HCT116 (cell line): Measurements from ENCODE around the gene SNCA. TPM values are rescaled to one million over a fixed set of nuclear protein-coding genes. Genes with fewer than 3 reads are reported as not detected.

Experiments
- ATAC-seq: fragments of 200-7000 bp; cut with Tn5 transposase; 2 replicates; pipeline ENCODE4 v1.9.1; 2020; ENCODE audit warnings: mild to moderate bottlenecking, moderate library complexity
- BruUV-seq: library from RNA; stranded (reverse); fragments of 400-500 nt; replicated peaks from 2 replicates; lab custom pipeline; 2021; lab: Mats Ljungman, UMichigan
- CTCF ChIA-PET: fragments of 300-600 bp; sonication (Branson Sonifier 250); formaldehyde crosslinking; loops from one replicate; lab custom pipeline; 2021; ENCODE audit warnings: antibody characterized with exemption; lab: Charles Lee
- POLR2A ChIA-PET: fragments of 300-600, 350-600 bp; sonication (Branson Sonifier 250); formaldehyde crosslinking; loops from one replicate; lab custom pipeline; 2021; ENCODE audit warnings: antibody characterized with exemption; lab: Charles Lee
- RAD21 ChIA-PET, 2 experiments: fragments of 300-600 bp; sonication (Branson Sonifier 250); formaldehyde crosslinking; loops; one replicate each; lab custom pipeline; 2023; ENCODE audit warnings: low total read pairs in 2 of 2; ENCODE audit not compliant: uncharacterized antibody in 2 of 2, unreplicated experiment in 2 of 2, low non-redundant PET in 1 of 2; lab: Charles Lee
- DNase-seq: peaks from one replicate; pipeline ENCODE4 v3.0.0-alpha.2; 2010; ENCODE audit warnings: low read depth, low spot score
- H2AFZ ChIP-seq: fragments of 200-600 bp; shearing (Covaris generic), sonication (generic); 2 replicates; pipeline ENCODE4 v1.6.1; 2017; ENCODE audit warnings: low read depth, mixed run types, mixed read lengths, antibody characterized with exemption, low read length; ENCODE audit not compliant: poor library complexity, severe bottlenecking
- H3K27ac ChIP-seq: 2 replicates; pipeline ENCODE4 v1.5.1; 2012; ENCODE audit warnings: low read depth, low read length
- H3K27me3 ChIP-seq: fragments of 200-600 bp; sonication (generic); 2 replicates; pipeline ENCODE4 v1.6.1; 2016; ENCODE audit warnings: mixed run types, low read length, mixed read lengths; ENCODE audit not compliant: insufficient read depth
- H3K36me3 ChIP-seq, 2 experiments: fragments of 200-500 bp in 1 of 2; fragments of 200-600 bp in 1 of 2; sonication (Bioruptor generic) in 1 of 2; sonication (generic) in 1 of 2; 2 replicates each; pipeline versions ENCODE4 v1.5.1 to v1.6.1; 2014 to 2016; ENCODE audit warnings: low read length in 2 of 2, inconsistent platforms in 1 of 2, mixed read lengths in 1 of 2, mixed run types in 1 of 2; ENCODE audit not compliant: insufficient read depth in 2 of 2, control insufficient read depth in 1 of 2
- H3K4me1 ChIP-seq, 2 experiments: fragments of 200-600 bp in 1 of 2; sonication (generic) in 1 of 2; 2 replicates each; pipeline versions ENCODE4 v1.5.1 to v1.6.1; 2012 to 2017; ENCODE audit warnings: low read length in 2 of 2, inconsistent platforms in 1 of 2, mild to moderate bottlenecking in 1 of 2, mixed read lengths in 1 of 2, mixed run types in 1 of 2, moderate library complexity in 1 of 2; ENCODE audit not compliant: insufficient read depth in 2 of 2, control insufficient read depth in 1 of 2
- H3K4me2 ChIP-seq: fragments of 200-600 bp; sonication (generic); 2 replicates; pipeline ENCODE4 v1.6.1; 2017; ENCODE audit warnings: mixed run types, low read length, mixed read lengths
- H3K4me3 ChIP-seq, 2 experiments: fragments of 200-600 bp in 1 of 2; sonication (generic) in 1 of 2; replicated peaks in 1 of 2; 2 replicates each; pipeline ENCODE4 v1.5.1; 2011 to 2016; ENCODE audit warnings: low read length in 2 of 2, control low read depth in 1 of 2, low read depth in 1 of 2, mild to moderate bottlenecking in 1 of 2, mixed read lengths in 1 of 2, mixed run types in 1 of 2
- H3K79me2 ChIP-seq: fragments of 200-600 bp; sonication (generic); 2 replicates; pipeline ENCODE4 v1.6.1; 2017; ENCODE audit warnings: mild to moderate bottlenecking, mixed run types, low read length, moderate library complexity, mixed read lengths; ENCODE audit not compliant: insufficient read depth
- H3K9ac ChIP-seq: fragments of 200-600 bp; sonication (generic); 2 replicates; pipeline ENCODE4 v1.6.1; 2016; ENCODE audit warnings: low read length, mixed read lengths
- H3K9me2 ChIP-seq: fragments of 200-600 bp; sonication (generic), shearing (Covaris generic); 2 replicates; pipeline ENCODE4 v1.6.1; 2017; ENCODE audit warnings: mixed run types, mild to moderate bottlenecking, moderate library complexity; ENCODE audit not compliant: insufficient read depth
- H3K9me3 ChIP-seq, 2 experiments: fragments of 200-500 bp in 1 of 2; fragments of 200-600 bp in 1 of 2; sonication (Bioruptor generic) in 1 of 2; sonication (generic) in 1 of 2; 2 replicates each; pipeline ENCODE4 v1.6.1; 2014 to 2017; ENCODE audit warnings: low read length in 2 of 2, mixed read lengths in 2 of 2, inconsistent platforms in 1 of 2, low read depth in 1 of 2, mild to moderate bottlenecking in 1 of 2, mixed run types in 1 of 2, moderate library complexity in 1 of 2; ENCODE audit not compliant: control insufficient read depth in 1 of 2, insufficient read depth in 1 of 2
- H4K20me1 ChIP-seq: fragments of 200-600 bp; sonication (generic), shearing (Covaris generic); 2 replicates; pipeline ENCODE4 v1.6.1; 2017; ENCODE audit warnings: mixed run types, mild to moderate bottlenecking, moderate library complexity; ENCODE audit not compliant: insufficient read depth
- CTCF ChIP-seq, 3 experiments: fragments of 200-600 bp in 1 of 3; sonication (generic) in 1 of 3; IDR thresholded peaks in 2 of 3; conservative IDR thresholded peaks in 1 of 3; 2 replicates each; pipeline ENCODE4 v1.5.1; 2012 to 2017; ENCODE audit warnings: low read depth in 2 of 3, low read length in 2 of 3, antibody characterized with exemption in 1 of 3, borderline replicate concordance in 1 of 3, control low read depth in 1 of 3, mild to moderate bottlenecking in 1 of 3, mixed read lengths in 1 of 3, mixed run types in 1 of 3, moderate library complexity in 1 of 3; ENCODE audit not compliant: insufficient read depth in 1 of 3
- ELF1 ChIP-seq: IDR thresholded peaks from 2 replicates; pipeline ENCODE4 v1.6.1; 2012; ENCODE audit warnings: low read depth, borderline replicate concordance
- EZH2phosphoT487 ChIP-seq: fragments of 200-600 bp; IDR thresholded peaks from 2 replicates; pipeline ENCODE4 v1.6.1; 2018; ENCODE audit warnings: antibody characterized with exemption, borderline replicate concordance
- JUND ChIP-seq: IDR thresholded peaks from 2 replicates; pipeline ENCODE4 v1.6.1; 2012
- MAX ChIP-seq: IDR thresholded peaks from 2 replicates; pipeline ENCODE4 v1.6.1; 2012
- POLR2A ChIP-seq: IDR thresholded peaks from 2 replicates; pipeline ENCODE4 v1.7.0; 2011; ENCODE audit warnings: borderline replicate concordance; ENCODE audit not compliant: insufficient read depth, insufficient read length; ENCODE audit errors: extremely low read depth
- SP1 ChIP-seq: IDR thresholded peaks from 2 replicates; pipeline ENCODE4 v1.6.1; 2012; ENCODE audit warnings: low read depth
- TCF7L2 ChIP-seq: IDR thresholded peaks from 2 replicates; pipeline ENCODE4 v1.7.0; 2011; ENCODE audit warnings: borderline replicate concordance, inconsistent platforms; ENCODE audit not compliant: insufficient read depth, insufficient read length; ENCODE audit errors: extremely low read depth
- intact Hi-C: fragments of 100-400 bp; cut with micrococcal nuclease; formaldehyde crosslinking; loops from 2 replicates; pipeline ENCODE4 v1.10.0; 2022
- total RNA-seq: library from RNA; stranded (reverse); gene quantifications from one replicate; pipeline ENCODE4 v1.2.1, GENCODE V29; 2021; ENCODE audit not compliant: unreplicated experiment
- TF ChIP-seq, protein P1 (sequence below): IDR thresholded peaks from 2 replicates; pipeline ENCODE4 v1.6.1; 2012; ENCODE audit warnings: low read depth

Gene SNCA
- total RNA-seq, 1 experiment from 2014 or later = 1.0 TPM

DNA sequence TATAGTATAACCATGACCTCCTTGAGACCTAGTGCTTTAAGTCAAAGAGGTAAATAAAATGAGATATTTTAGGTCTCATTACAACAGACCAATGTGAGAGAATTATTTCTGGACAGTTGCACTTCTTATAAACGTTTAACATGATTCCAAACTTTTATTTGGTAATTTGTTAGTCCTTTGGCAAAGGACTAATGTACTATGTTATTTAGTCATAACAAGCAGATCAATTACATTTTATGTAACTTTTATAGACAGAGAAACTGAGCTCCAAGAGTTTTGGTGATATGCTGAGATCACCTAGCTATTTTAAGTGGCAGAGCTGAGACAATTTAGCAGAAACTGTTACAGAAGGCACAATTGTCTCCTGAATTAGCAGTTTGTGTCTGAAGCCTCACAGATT, 2.6 kb upstream of the SNCA start:
- H3K36me3 ChIP-seq = no peaks in the 10 kb centered on the region
- no peak overlapping the region for H3K9ac ChIP-seq
- DNase-seq (no peak), ATAC-seq (no peak)
- H3K79me2 ChIP-seq = no peaks in the 10 kb centered on the region
- H3K27me3 ChIP-seq = no peaks in the 10 kb centered on the region
- no peaks in the 10 kb centered on the region for H3K9me3 ChIP-seq
- no peaks in the 10 kb centered on the region for H4K20me1 ChIP-seq
- no TSS peak for BruUV-seq
- H3K4me3 ChIP-seq = no peak overlapping the region
- no peak overlapping the region for H2AFZ ChIP-seq
- intact Hi-C loops = no loop called here
- no peaks in the 10 kb centered on the region for H3K9me2 ChIP-seq
- POLR2A ChIA-PET = no interaction called here
- RAD21 ChIA-PET = no interaction called here
- H3K4me2 ChIP-seq = no peak overlapping the region
- H3K4me1 ChIP-seq = peaks cover 0 to 14% of the 10 kb centered on the region in 2 experiments; a peak in 1 of 4 replicates
- no peak for TF ChIP-seq JUND
- no peak for TF ChIP-seq CTCF (IDR thresholded peaks at IDR 0.05 in 2 of 3, conservative IDR thresholded peaks at IDR 0.05 in 1 of 3; ENCODE audit: borderline replicate concordance in 1 of 3, insufficient read depth in 1 of 3, low read depth in 2 of 3, low read length in 2 of 3)
- no peak for TF ChIP-seq TCF7L2
- no peak for TF ChIP-seq POLR2A
- TF ChIP-seq, protein P1, sequence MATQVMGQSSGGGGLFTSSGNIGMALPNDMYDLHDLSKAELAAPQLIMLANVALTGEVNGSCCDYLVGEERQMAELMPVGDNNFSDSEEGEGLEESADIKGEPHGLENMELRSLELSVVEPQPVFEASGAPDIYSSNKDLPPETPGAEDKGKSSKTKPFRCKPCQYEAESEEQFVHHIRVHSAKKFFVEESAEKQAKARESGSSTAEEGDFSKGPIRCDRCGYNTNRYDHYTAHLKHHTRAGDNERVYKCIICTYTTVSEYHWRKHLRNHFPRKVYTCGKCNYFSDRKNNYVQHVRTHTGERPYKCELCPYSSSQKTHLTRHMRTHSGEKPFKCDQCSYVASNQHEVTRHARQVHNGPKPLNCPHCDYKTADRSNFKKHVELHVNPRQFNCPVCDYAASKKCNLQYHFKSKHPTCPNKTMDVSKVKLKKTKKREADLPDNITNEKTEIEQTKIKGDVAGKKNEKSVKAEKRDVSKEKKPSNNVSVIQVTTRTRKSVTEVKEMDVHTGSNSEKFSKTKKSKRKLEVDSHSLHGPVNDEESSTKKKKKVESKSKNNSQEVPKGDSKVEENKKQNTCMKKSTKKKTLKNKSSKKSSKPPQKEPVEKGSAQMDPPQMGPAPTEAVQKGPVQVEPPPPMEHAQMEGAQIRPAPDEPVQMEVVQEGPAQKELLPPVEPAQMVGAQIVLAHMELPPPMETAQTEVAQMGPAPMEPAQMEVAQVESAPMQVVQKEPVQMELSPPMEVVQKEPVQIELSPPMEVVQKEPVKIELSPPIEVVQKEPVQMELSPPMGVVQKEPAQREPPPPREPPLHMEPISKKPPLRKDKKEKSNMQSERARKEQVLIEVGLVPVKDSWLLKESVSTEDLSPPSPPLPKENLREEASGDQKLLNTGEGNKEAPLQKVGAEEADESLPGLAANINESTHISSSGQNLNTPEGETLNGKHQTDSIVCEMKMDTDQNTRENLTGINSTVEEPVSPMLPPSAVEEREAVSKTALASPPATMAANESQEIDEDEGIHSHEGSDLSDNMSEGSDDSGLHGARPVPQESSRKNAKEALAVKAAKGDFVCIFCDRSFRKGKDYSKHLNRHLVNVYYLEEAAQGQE = no peak
- TF ChIP-seq EZH2phosphoT487 = no peak
- TF ChIP-seq SP1 = no peak
- no peak for TF ChIP-seq ELF1
- no peak for TF ChIP-seq MAX
- CTCF ChIA-PET = interaction anchor here (1.3 kb wide), 1 partner anchor 30 kb away, joined by 5 read pairs; no protein-coding TSS in a partner anchor
- no peak overlapping the region for H3K27ac ChIP-seq
